HCT116 (cell line): Measurements from ENCODE around the gene SOX15. TPM values are rescaled to one million over a fixed set of nuclear protein-coding genes. Genes with fewer than 3 reads are reported as not detected.
A peak's percentile ranks its signal among the peaks of the same experiment; 100 is the strongest.

Experiments used
- ATAC-seq: fragments of 200-7000 bp; cut with Tn5 transposase; 2 replicates; pipeline ENCODE4 v1.9.1; 2020; ENCODE audit warnings: mild to moderate bottlenecking, moderate library complexity
- BruUV-seq: library from RNA; stranded (reverse); fragments of 400-500 nt; replicated peaks from 2 replicates; lab custom pipeline; 2021; lab: Mats Ljungman, UMichigan
- CTCF ChIA-PET: fragments of 300-600 bp; sonication (Branson Sonifier 250); formaldehyde crosslinking; loops from one replicate; lab custom pipeline; 2021; ENCODE audit warnings: antibody characterized with exemption; lab: Charles Lee
- POLR2A ChIA-PET: fragments of 300-600, 350-600 bp; sonication (Branson Sonifier 250); formaldehyde crosslinking; loops from one replicate; lab custom pipeline; 2021; ENCODE audit warnings: antibody characterized with exemption; lab: Charles Lee
- RAD21 ChIA-PET, 2 experiments: fragments of 300-600 bp; sonication (Branson Sonifier 250); formaldehyde crosslinking; loops; one replicate each; lab custom pipeline; 2023; ENCODE audit warnings: low total read pairs in 2 of 2; ENCODE audit not compliant: uncharacterized antibody in 2 of 2, unreplicated experiment in 2 of 2, low non-redundant PET in 1 of 2; lab: Charles Lee
- DNase-seq: peaks from one replicate; pipeline ENCODE4 v3.0.0-alpha.2; 2010; ENCODE audit warnings: low read depth, low spot score
- H2AFZ ChIP-seq: fragments of 200-600 bp; shearing (Covaris generic), sonication (generic); 2 replicates; pipeline ENCODE4 v1.6.1; 2017; ENCODE audit warnings: low read depth, mixed run types, mixed read lengths, antibody characterized with exemption, low read length; ENCODE audit not compliant: poor library complexity, severe bottlenecking
- H3K27ac ChIP-seq: 2 replicates; pipeline ENCODE4 v1.5.1; 2012; ENCODE audit warnings: low read depth, low read length
- H3K27me3 ChIP-seq: fragments of 200-600 bp; sonication (generic); 2 replicates; pipeline ENCODE4 v1.6.1; 2016; ENCODE audit warnings: mixed run types, low read length, mixed read lengths; ENCODE audit not compliant: insufficient read depth
- H3K36me3 ChIP-seq, 2 experiments: fragments of 200-500 bp in 1 of 2; fragments of 200-600 bp in 1 of 2; sonication (Bioruptor generic) in 1 of 2; sonication (generic) in 1 of 2; 2 replicates each; pipeline versions ENCODE4 v1.5.1 to v1.6.1; 2014 to 2016; ENCODE audit warnings: low read length in 2 of 2, inconsistent platforms in 1 of 2, mixed read lengths in 1 of 2, mixed run types in 1 of 2; ENCODE audit not compliant: insufficient read depth in 2 of 2, control insufficient read depth in 1 of 2
- H3K4me1 ChIP-seq, 2 experiments: fragments of 200-600 bp in 1 of 2; sonication (generic) in 1 of 2; 2 replicates each; pipeline versions ENCODE4 v1.5.1 to v1.6.1; 2012 to 2017; ENCODE audit warnings: low read length in 2 of 2, inconsistent platforms in 1 of 2, mild to moderate bottlenecking in 1 of 2, mixed read lengths in 1 of 2, mixed run types in 1 of 2, moderate library complexity in 1 of 2; ENCODE audit not compliant: insufficient read depth in 2 of 2, control insufficient read depth in 1 of 2
- H3K4me2 ChIP-seq: fragments of 200-600 bp; sonication (generic); 2 replicates; pipeline ENCODE4 v1.6.1; 2017; ENCODE audit warnings: mixed run types, low read length, mixed read lengths
- H3K4me3 ChIP-seq, 2 experiments: fragments of 200-600 bp in 1 of 2; sonication (generic) in 1 of 2; replicated peaks in 1 of 2; 2 replicates each; pipeline ENCODE4 v1.5.1; 2011 to 2016; ENCODE audit warnings: low read length in 2 of 2, control low read depth in 1 of 2, low read depth in 1 of 2, mild to moderate bottlenecking in 1 of 2, mixed read lengths in 1 of 2, mixed run types in 1 of 2
- H3K79me2 ChIP-seq: fragments of 200-600 bp; sonication (generic); 2 replicates; pipeline ENCODE4 v1.6.1; 2017; ENCODE audit warnings: mild to moderate bottlenecking, mixed run types, low read length, moderate library complexity, mixed read lengths; ENCODE audit not compliant: insufficient read depth
- H3K9ac ChIP-seq: fragments of 200-600 bp; sonication (generic); 2 replicates; pipeline ENCODE4 v1.6.1; 2016; ENCODE audit warnings: low read length, mixed read lengths
- H3K9me2 ChIP-seq: fragments of 200-600 bp; sonication (generic), shearing (Covaris generic); 2 replicates; pipeline ENCODE4 v1.6.1; 2017; ENCODE audit warnings: mixed run types, mild to moderate bottlenecking, moderate library complexity; ENCODE audit not compliant: insufficient read depth
- H3K9me3 ChIP-seq, 2 experiments: fragments of 200-500 bp in 1 of 2; fragments of 200-600 bp in 1 of 2; sonication (Bioruptor generic) in 1 of 2; sonication (generic) in 1 of 2; 2 replicates each; pipeline ENCODE4 v1.6.1; 2014 to 2017; ENCODE audit warnings: low read length in 2 of 2, mixed read lengths in 2 of 2, inconsistent platforms in 1 of 2, low read depth in 1 of 2, mild to moderate bottlenecking in 1 of 2, mixed run types in 1 of 2, moderate library complexity in 1 of 2; ENCODE audit not compliant: control insufficient read depth in 1 of 2, insufficient read depth in 1 of 2
- H4K20me1 ChIP-seq: fragments of 200-600 bp; sonication (generic), shearing (Covaris generic); 2 replicates; pipeline ENCODE4 v1.6.1; 2017; ENCODE audit warnings: mixed run types, mild to moderate bottlenecking, moderate library complexity; ENCODE audit not compliant: insufficient read depth
- CTCF ChIP-seq, 3 experiments: fragments of 200-600 bp in 1 of 3; sonication (generic) in 1 of 3; IDR thresholded peaks in 2 of 3; conservative IDR thresholded peaks in 1 of 3; 2 replicates each; pipeline ENCODE4 v1.5.1; 2012 to 2017; ENCODE audit warnings: low read depth in 2 of 3, low read length in 2 of 3, antibody characterized with exemption in 1 of 3, borderline replicate concordance in 1 of 3, control low read depth in 1 of 3, mild to moderate bottlenecking in 1 of 3, mixed read lengths in 1 of 3, mixed run types in 1 of 3, moderate library complexity in 1 of 3; ENCODE audit not compliant: insufficient read depth in 1 of 3
- EGR1 ChIP-seq: IDR thresholded peaks from 2 replicates; pipeline ENCODE4 v1.6.1; 2012; ENCODE audit warnings: low read depth
- FOSL1 ChIP-seq: IDR thresholded peaks from 2 replicates; pipeline ENCODE4 v1.6.1; 2012; ENCODE audit warnings: low read depth
- JUND ChIP-seq: IDR thresholded peaks from 2 replicates; pipeline ENCODE4 v1.6.1; 2012
- POLR2A ChIP-seq: IDR thresholded peaks from 2 replicates; pipeline ENCODE4 v1.7.0; 2011; ENCODE audit warnings: borderline replicate concordance; ENCODE audit not compliant: insufficient read depth, insufficient read length; ENCODE audit errors: extremely low read depth
- SIN3A ChIP-seq: IDR thresholded peaks from 2 replicates; pipeline ENCODE4 v1.6.1; 2012; ENCODE audit warnings: low read depth
- SP1 ChIP-seq: IDR thresholded peaks from 2 replicates; pipeline ENCODE4 v1.6.1; 2012; ENCODE audit warnings: low read depth
- TCF7L2 ChIP-seq: IDR thresholded peaks from 2 replicates; pipeline ENCODE4 v1.7.0; 2011; ENCODE audit warnings: borderline replicate concordance, inconsistent platforms; ENCODE audit not compliant: insufficient read depth, insufficient read length; ENCODE audit errors: extremely low read depth
- YY1 ChIP-seq: IDR thresholded peaks from 2 replicates; pipeline ENCODE4 v1.6.1; 2011; ENCODE audit warnings: low read length, low read depth, moderate library complexity, mild to moderate bottlenecking; ENCODE audit not compliant: insufficient replicate concordance; ENCODE audit errors: extremely low read depth
- ZFX ChIP-seq: fragments of 450-650 bp; IDR thresholded peaks from 2 replicates; pipeline ENCODE4 v1.6.1; 2017
- intact Hi-C: fragments of 100-400 bp; cut with micrococcal nuclease; formaldehyde crosslinking; loops from 2 replicates; pipeline ENCODE4 v1.10.0; 2022
- total RNA-seq: library from RNA; stranded (reverse); gene quantifications from one replicate; pipeline ENCODE4 v1.2.1, GENCODE V29; 2021; ENCODE audit not compliant: unreplicated experiment
- TF ChIP-seq, protein P1 (sequence below): IDR thresholded peaks from 2 replicates; pipeline ENCODE4 v1.6.1; 2012
- TF ChIP-seq, protein P2 (sequence below): IDR thresholded peaks from 2 replicates; pipeline ENCODE4 v1.6.1; 2011; ENCODE audit warnings: mild to moderate bottlenecking, low read length, moderate library complexity; ENCODE audit not compliant: insufficient replicate concordance; ENCODE audit errors: extremely low read depth

SOX15 gene
- total RNA-seq, 1 experiment from 2014 or later = 0.69 TPM

DNA sequence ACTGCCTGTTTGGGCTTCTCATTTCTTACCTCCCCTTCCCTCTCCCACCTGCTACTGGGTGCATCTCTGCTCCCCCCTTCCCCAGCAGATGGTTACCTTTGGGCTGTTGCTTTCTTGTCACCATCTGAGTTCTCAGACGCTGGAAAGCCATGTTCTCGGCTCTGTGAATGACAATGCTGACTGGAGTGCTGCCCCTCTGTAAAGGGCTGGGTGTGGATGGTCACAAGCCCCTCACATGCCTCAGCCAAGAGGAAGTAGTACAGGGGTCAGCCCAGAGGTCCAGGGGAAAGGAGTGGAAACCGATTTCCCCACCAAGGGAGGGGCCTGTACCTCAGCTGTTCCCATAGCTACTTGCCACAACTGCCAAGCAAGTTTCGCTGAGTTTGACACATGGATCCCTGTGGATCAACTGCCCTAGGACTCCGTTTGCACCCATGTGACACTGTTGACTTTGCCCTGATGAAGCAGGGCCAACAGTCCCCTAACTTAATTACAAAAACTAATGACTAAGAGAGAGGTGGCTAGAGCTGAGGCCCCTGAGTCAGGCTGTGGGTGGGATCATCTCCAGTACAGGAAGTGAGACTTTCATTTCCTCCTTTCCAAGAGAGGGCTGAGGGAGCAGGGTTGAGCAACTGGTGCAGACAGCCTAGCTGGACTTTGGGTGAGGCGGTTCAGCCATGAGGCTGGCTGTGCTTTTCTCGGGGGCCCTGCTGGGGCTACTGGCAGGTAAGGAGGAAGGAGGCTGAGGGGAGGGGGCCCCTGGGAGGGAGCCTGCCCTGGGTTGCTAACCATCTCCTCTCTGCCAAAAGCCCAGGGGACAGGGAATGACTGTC, 10.7 kb downstream of the SOX15 start, which contains the start of gene CD68 (continued):
- TF ChIP-seq SIN3A (peak; percentile 98), TCF7L2 (no peak), CTCF (IDR thresholded peaks at IDR 0.05 in 2 of 3, conservative IDR thresholded peaks at IDR 0.05 in 1 of 3; ENCODE audit: borderline replicate concordance in 1 of 3, insufficient read depth in 1 of 3, low read depth in 2 of 3, low read length in 2 of 3) (no peak), YY1 (no peak)
- TF ChIP-seq, protein P1, sequence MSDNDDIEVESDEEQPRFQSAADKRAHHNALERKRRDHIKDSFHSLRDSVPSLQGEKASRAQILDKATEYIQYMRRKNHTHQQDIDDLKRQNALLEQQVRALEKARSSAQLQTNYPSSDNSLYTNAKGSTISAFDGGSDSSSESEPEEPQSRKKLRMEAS = peak; percentile 90

DNA sequence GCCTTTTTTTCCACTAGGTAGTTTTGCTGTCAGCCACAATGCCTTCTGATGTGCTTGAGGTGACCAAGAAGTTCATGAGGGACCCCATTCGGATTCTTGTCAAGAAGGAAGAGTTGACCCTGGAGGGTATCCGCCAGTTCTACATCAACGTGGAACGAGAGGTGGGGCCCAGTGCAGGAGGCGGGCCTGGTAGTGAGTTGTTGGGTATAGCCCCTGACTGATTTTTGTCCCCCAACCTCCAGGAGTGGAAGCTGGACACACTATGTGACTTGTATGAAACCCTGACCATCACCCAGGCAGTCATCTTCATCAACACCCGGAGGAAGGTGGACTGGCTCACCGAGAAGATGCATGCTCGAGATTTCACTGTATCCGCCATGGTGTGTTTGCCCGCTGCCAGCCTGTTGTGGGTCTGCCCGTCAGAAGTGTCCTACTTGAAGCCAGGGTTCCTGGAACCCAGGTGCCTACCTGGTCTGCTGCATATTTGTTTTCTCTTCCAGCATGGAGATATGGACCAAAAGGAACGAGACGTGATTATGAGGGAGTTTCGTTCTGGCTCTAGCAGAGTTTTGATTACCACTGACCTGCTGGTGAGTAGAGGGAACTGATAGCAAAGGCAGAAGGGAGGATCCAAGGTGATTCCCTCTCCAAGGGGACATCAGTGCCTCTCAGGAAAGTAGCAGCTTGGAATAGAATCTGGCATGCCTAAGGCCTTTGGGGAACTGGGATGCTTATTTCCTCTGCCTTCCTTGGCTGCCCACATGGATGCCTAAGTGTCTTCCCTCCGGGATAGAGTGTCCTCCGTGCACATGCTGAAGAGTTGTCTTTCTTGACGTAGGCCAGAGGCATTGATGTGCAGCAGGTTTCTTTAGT, 12.3 kb downstream of the SOX15 start:
- RAD21 ChIA-PET = no interaction called here
- H3K36me3 ChIP-seq = peaks cover 33 to 61% of the 10 kb centered on the region in 2 experiments
- no peak for ATAC-seq
- no peak for DNase-seq
- peaks cover 6 to 70% of the 10 kb centered on the region in 2 experiments; a peak in 3 of 4 replicates for H3K4me1 ChIP-seq
- BruUV-seq = no TSS peak
- H3K9me2 ChIP-seq = no peaks in the 10 kb centered on the region
- H3K79me2 ChIP-seq = peaks cover 73% of the 10 kb centered on the region
- CTCF ChIA-PET = interaction anchor here (0.6 kb wide), 1 partner anchor 110 kb away, joined by 3 read pairs; the partner anchor contains the start of gene TP53
- H3K4me2 ChIP-seq = 0 out of 2 replicates have a peak overlapping the region, but pooled peaks have one; percentile 2
- no peak for TF ChIP-seq FOSL1
- TF ChIP-seq EGR1 = no peak
- no peak for TF ChIP-seq JUND
- TF ChIP-seq SIN3A = no peak
- no peak for TF ChIP-seq POLR2A
- no peak for TF ChIP-seq ZFX
- TF ChIP-seq, protein P2, sequence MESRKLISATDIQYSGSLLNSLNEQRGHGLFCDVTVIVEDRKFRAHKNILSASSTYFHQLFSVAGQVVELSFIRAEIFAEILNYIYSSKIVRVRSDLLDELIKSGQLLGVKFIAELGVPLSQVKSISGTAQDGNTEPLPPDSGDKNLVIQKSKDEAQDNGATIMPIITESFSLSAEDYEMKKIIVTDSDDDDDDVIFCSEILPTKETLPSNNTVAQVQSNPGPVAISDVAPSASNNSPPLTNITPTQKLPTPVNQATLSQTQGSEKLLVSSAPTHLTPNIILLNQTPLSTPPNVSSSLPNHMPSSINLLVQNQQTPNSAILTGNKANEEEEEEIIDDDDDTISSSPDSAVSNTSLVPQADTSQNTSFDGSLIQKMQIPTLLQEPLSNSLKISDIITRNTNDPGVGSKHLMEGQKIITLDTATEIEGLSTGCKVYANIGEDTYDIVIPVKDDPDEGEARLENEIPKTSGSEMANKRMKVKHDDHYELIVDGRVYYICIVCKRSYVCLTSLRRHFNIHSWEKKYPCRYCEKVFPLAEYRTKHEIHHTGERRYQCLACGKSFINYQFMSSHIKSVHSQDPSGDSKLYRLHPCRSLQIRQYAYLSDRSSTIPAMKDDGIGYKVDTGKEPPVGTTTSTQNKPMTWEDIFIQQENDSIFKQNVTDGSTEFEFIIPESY = no peak
- TF ChIP-seq YY1 = no peak
- TF ChIP-seq CTCF (IDR thresholded peaks at IDR 0.05 in 2 of 3, conservative IDR thresholded peaks at IDR 0.05 in 1 of 3; ENCODE audit: borderline replicate concordance in 1 of 3, insufficient read depth in 1 of 3, low read depth in 2 of 3, low read length in 2 of 3) = no peak
- no peak for TF ChIP-seq SP1
- intact Hi-C loops = no loop called here
- H3K27ac ChIP-seq = no peak overlapping the region
- no peak overlapping the region; the same call in 1 of the 2 replicates for H3K9ac ChIP-seq
- H4K20me1 ChIP-seq = peaks cover 35% of the 10 kb centered on the region; the same call in 1 of the 2 replicates
- no peak overlapping the region for H3K4me3 ChIP-seq
- POLR2A ChIA-PET = no interaction called here
- H3K9me3 ChIP-seq = no peaks in the 10 kb centered on the region
- no peak overlapping the region for H2AFZ ChIP-seq
- no peaks in the 10 kb centered on the region for H3K27me3 ChIP-seq
